Measurements from ENCODE around the gene IL6.
A peak's percentile ranks its signal among the peaks of the same experiment; 100 is the strongest.

The IL6 gene

DNA sequence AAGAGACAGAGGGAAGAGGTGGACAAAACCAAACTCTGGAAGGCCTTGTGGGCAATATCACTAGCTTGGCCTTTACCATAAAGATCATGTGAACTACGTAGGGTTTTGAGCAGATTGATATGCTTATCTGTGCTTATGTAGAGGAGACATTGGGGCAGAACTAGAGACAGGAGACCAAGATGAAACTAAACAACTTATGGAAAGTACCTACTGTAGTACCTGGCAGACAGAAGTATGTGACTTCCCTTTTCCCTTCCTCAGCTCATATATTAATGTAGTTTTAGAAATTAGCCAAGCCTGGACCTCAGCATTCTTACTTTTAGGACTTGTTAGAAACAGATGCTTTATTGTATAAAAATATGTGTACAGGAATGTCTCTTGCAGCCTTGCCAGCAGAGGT, 14.0 kb upstream of the IL6 start:
- TF ChIP-seq POLR2A (IDR thresholded peaks at IDR 0.05; ENCODE audit: low read depth, low read length) = no peak
- DNase-seq (ENCODE audit: insufficient read length, low spot score) (no peak), FAIRE-seq (no peak)

DNA sequence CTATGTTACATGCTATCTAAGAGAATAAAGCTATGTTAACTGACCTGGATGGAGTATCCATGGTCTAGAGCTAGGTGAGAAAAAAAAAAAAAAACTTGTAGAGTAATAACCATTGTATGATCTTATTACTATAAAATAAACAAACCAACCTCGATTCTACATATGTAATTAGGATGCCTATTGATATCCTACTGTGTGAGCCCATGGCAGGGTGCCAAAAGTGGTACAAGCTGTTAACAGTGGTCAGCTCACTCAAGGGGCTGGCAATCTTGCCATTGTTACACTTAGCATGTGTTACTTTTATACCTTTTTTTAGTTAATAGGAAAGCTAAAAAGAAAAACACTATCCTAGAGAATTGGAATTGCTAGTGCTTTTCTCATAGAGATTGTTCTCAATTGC, 13.5 kb upstream of the IL6 start:
- no peak for TF ChIP-seq POLR2A (IDR thresholded peaks at IDR 0.05; ENCODE audit: low read depth, low read length)
- no peak for DNase-seq (ENCODE audit: insufficient read length, low spot score)
- FAIRE-seq = no peak

DNA sequence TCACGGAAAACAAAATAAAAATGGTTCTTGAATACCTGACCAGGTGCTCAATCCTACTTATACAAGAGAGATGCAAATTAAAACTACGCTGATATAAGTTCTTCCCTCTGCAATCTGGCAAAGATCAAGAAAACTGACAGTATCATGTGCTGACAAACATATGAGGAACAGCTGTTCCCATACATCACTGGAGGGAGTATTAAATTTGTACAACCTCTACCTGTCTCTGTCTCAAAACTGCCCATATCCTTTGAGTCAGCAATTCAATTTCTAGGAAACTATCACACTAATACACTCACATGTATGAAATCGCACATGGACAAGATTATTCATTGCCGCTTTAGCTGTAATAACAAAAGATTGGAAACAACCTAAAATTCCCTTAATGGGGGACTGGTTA, 11.0 kb upstream of the IL6 start:
- no peak for TF ChIP-seq POLR2A (IDR thresholded peaks at IDR 0.05; ENCODE audit: low read depth, low read length)
- FAIRE-seq (no peak), DNase-seq (ENCODE audit: insufficient read length, low spot score) (no peak)

DNA sequence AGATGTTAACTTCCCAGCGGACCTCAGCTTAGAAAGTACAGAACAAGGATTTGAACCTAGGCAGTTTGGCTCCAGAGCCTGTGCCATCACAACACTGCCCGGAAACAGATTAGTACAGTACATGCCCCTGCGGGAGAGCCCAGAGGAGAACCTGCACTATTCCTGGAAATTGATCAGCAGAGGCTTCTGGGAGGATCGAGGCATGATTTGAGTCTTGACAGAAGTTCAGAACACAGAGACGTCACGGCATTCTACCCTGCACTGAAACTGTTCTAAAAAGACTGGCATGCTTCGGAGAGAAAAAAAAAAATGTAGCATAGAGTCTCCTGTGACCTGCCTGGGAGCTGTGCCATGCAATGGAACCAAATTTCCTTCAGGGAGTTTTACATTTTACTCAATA, 9.2 kb upstream of the IL6 start:
- FAIRE-seq (no peak), DNase-seq (ENCODE audit: insufficient read length, low spot score) (no peak)
- no peak for TF ChIP-seq POLR2A (IDR thresholded peaks at IDR 0.05; ENCODE audit: low read depth, low read length)

DNA sequence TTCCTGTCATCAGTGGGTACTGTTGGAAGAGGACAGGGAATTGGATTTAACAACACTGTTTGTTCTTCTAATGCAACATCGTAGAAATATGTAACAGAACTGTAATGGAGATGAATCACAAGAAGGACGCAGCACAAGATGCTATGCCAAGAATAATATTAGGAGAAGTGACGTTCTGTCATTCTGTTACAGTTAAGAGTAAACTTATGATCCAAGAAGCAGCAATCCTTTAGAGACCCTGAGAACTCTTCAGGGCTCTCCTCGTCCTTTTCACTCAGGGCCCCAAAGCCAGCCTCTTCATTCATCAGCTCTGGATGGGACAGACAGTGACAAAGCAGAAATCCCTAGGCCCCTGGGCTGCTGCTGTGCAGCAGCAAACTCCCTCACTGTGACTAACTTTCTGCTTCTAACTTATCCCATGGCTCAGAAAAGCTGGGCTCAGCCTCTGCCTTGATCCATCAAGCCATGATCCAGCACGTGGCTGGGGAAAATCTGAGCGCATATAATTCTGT, 8.7 kb upstream of the IL6 start:
- FAIRE-seq (peak; percentile 95), DNase-seq (ENCODE audit: insufficient read length, low spot score) (peak; percentile 62)

DNA sequence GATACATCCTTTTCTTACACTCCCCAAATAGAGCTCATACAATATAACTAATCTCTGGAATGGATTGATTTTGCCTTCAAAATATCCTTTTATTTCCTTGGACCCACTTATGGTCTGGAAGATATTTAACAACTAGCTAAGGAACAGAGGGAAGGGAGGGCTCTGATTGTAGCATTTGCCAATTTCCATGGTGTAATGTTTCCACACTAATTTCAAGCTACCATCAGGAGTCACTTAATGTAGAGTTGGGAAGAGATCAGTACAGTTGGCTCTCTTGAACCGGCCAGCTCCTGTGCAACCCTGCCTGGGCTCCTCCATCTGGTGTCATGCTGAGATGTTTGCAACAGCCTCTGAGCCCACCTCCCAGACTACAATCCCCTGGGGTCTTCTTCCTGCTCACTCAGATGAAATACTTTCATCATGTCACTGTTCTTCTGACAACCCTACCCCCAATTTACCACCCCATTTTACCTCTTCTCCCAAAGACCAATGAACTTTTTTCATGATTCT, 8.0 kb upstream of the IL6 start:
- no peak for TF ChIP-seq POLR2A (IDR thresholded peaks at IDR 0.05; ENCODE audit: low read depth, low read length)
- FAIRE-seq = no peak
- no peak for DNase-seq (ENCODE audit: insufficient read length, low spot score)

More for the DNA sequence above, 8.7 kb upstream of the IL6 start:
- no peak for TF ChIP-seq POLR2A (IDR thresholded peaks at IDR 0.05; ENCODE audit: low read depth, low read length)

DNA sequence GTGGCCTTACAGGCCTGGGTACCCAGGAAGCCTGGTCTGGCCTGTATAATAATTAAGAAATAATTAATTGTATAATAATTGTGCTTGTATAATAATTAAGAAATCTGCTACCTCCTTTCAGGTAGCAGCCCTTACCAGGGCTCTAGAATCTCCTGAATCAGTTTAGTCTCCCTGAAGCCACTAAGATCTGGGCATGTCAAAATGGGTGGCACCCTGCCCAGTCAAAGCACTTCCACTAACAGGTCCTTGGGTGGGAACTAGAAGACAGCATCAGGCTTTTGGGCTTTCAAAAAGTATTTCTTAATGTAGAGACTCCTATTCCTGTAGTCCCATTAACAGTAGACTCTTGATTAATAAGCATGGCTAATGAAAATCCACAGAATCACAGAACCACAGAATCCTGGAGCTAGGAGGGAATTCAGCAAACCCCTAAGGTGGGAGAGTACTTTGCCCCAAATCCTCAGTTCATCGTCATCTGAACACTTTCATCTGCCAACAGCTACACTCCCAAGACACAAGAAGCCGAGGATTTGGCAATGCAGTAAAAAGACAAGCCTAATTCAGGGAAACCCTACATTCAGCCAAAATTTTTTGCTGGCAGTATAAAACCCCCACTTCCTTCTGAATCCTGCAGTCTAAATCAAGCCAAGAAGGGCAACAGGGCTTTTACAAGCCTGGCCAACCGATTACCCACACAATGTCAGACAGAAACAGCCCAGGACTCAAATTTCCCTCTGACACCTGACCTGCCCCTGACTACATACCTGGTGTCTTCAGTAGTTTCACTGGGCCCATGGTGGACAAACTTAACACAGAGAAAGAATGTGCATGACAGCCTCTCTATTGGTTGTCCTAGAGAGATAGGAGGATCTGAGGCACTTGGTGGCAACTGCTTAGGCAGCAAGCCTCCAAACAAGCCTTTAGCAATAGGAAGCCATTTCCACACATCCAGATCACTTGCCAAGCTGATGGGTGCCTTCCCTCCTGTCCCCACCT, 5.9 kb upstream of the IL6 start:
- FAIRE-seq (no peak), DNase-seq (ENCODE audit: insufficient read length, low spot score) (no peak)
- no peak for TF ChIP-seq POLR2A (IDR thresholded peaks at IDR 0.05; ENCODE audit: low read depth, low read length)

DNA sequence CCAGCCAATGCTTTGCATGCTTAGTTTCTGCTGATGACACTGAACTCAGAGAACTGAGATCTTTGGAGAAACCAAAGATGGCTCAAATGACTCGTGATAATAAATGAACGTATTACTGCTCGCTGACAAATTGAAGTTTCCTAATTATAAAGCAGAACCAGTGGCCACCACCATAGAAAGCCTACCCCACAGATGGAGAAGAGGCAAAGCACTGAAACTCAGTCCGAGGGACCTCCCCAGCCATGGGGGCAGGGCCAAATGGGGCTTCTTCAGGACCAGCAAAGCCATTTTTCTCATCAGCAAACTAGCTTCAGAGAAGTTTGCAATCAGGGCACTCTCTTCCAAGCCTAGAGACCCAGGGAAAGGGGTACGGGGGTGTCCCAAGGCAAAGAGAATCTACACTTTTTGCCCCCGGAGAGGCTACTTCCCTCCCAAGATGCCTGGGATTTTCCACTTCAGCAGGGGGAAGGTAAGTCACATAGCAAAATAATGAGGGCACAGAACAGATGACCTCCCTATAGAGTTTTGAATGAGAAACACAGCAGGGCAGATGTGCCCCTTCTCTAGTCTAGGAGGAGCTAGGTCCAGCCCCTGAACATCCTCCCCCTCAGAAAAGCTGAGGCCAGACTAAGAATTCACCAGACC, 4.3 kb upstream of the IL6 start:
- no peak for TF ChIP-seq POLR2A (IDR thresholded peaks at IDR 0.05; ENCODE audit: low read depth, low read length)
- FAIRE-seq = no peak
- no peak for DNase-seq (ENCODE audit: insufficient read length, low spot score)

DNA sequence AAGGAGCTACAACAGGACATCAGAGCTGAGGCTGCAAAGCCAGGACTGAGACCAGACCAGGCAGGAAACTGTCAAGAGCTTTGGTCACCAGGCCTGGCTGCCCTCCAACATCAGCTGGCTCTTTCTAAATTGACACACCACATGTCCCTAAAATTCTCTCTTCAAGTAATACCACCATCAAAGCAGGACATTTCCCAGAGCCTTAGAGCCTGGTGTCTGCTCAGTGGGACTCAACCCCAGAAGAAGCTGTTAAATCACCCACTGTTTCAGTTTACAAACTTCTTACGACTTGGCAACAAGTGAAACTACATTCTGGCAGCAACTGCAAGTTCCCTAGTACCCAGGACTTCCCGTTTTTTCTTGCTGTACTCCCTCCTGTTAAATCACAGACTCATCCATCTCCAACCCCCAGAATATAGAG, 3.8 kb upstream of the IL6 start:
- no peak for TF ChIP-seq POLR2A (IDR thresholded peaks at IDR 0.05; ENCODE audit: low read depth, low read length)
- FAIRE-seq = no peak
- DNase-seq (ENCODE audit: insufficient read length, low spot score) = no peak

DNA sequence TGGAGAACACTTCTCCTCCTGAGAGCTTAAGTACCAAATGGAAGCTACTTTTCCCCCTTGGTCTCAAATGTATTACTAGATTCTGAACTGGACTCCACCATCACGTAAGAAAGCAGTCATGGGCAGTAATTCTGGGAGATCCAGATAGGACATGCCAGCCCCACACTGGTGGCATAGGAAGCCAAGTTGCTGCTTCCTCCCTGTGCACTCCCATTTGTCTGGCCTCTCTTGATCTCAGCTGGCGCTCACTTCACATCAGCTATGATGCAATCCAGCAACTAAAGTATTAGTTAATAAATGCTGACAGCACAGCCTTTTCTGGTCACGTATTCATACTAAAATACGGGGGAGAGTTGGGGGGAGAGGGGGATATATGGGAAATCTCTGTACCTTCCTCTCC, 3.4 kb upstream of the IL6 start:
- no peak for TF ChIP-seq POLR2A (IDR thresholded peaks at IDR 0.05; ENCODE audit: low read depth, low read length)
- FAIRE-seq = no peak
- DNase-seq (ENCODE audit: insufficient read length, low spot score) = no peak

DNA sequence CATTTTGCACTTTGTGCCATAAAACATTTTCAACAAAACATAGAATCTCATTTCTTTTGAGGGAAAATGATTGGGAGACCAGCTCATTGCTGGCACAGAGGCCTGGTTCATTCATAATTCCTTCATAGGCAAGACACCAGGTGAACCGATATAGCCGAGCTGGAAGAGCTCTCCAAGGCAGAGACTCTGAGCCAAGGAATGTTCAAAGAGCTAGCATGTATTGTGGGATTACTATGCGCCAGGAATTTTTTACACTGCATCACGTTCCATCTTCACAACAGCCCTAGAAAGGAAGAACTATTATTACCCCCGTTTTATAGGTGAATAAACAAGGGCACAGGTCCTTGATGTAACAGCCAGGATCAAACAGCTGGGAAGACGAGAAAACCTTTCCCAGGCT, 2.1 kb upstream of the IL6 start:
- DNase-seq (ENCODE audit: insufficient read length, low spot score) = no peak
- no peak for FAIRE-seq
- no peak for TF ChIP-seq POLR2A (IDR thresholded peaks at IDR 0.05; ENCODE audit: low read depth, low read length)

DNA sequence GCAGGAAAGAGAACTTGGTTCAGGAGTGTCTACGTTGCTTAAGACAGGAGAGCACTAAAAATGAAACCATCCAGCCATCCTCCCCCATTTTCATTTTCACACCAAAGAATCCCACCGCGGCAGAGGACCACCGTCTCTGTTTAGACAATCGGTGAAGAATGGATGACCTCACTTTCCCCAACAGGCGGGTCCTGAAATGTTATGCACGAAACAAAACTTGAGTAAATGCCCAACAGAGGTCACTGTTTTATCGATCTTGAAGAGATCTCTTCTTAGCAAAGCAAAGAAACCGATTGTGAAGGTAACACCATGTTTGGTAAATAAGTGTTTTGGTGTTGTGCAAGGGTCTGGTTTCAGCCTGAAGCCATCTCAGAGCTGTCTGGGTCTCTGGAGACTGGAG, 1.4 kb upstream of the IL6 start:
- FAIRE-seq (no peak), DNase-seq (ENCODE audit: insufficient read length, low spot score) (no peak)

DNA sequence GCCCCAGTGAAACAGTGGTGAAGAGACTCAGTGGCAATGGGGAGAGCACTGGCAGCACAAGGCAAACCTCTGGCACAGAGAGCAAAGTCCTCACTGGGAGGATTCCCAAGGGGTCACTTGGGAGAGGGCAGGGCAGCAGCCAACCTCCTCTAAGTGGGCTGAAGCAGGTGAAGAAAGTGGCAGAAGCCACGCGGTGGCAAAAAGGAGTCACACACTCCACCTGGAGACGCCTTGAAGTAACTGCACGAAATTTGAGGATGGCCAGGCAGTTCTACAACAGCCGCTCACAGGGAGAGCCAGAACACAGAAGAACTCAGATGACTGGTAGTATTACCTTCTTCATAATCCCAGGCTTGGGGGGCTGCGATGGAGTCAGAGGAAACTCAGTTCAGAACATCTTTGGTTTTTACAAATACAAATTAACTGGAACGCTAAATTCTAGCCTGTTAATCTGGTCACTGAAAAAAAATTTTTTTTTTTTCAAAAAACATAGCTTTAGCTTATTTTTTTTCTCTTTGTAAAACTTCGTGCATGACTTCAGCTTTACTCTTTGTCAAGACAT, 574 bp upstream of the IL6 start:
- DNase-seq (ENCODE audit: insufficient read length, low spot score) (peak; percentile 57), FAIRE-seq (no peak)
- TF ChIP-seq POLR2A (IDR thresholded peaks at IDR 0.05; ENCODE audit: low read depth, low read length) = no peak

More for the DNA sequence above, 1.4 kb upstream of the IL6 start:
- TF ChIP-seq POLR2A (IDR thresholded peaks at IDR 0.05; ENCODE audit: low read depth, low read length) = no peak

DNA sequence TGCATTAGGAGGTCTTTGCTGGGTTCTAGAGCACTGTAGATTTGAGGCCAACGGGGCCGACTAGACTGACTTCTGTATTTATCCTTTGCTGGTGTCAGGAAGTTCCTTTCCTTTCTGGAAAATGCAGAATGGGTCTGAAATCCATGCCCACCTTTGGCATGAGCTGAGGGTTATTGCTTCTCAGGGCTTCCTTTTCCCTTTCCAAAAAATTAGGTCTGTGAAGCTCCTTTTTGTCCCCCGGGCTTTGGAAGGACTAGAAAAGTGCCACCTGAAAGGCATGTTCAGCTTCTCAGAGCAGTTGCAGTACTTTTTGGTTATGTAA, 675 bp downstream of the IL6 start:
- DNase-seq (ENCODE audit: insufficient read length, low spot score) (no peak), FAIRE-seq (no peak)
- TF ChIP-seq POLR2A (IDR thresholded peaks at IDR 0.05; ENCODE audit: low read depth, low read length) = no peak
